Vagina (tissue), 2 donors: ENCODE measurements around the gene GPX4. TPM values are rescaled to one million over a fixed set of nuclear protein-coding genes. Genes with fewer than 3 reads are reported as not detected.
A peak's percentile ranks its signal among the peaks of the same experiment; 100 is the strongest.

Experiments used
- DNase-seq, 2 donors: peaks; one replicate each; pipeline ENCODE4 v3.0.0-alpha.2; 2017; ENCODE audit errors: extremely low spot score in 2 of 2
- H3K27ac ChIP-seq: fragments of 200-600 bp; sonication (generic); one replicate; pipeline ENCODE4 v1.5.1; 2019
- H3K27me3 ChIP-seq: fragments of 200-600 bp; sonication (generic); one replicate; pipeline ENCODE4 v1.5.1; 2019
- H3K36me3 ChIP-seq, 2 donors: fragments of 200-600 bp; sonication (generic); one replicate each; pipeline ENCODE4 v1.5.1; 2017 to 2019
- H3K4me1 ChIP-seq: fragments of 200-600 bp; sonication (generic); one replicate; pipeline ENCODE4 v1.5.1; 2019
- H3K4me3 ChIP-seq, 2 donors: fragments of 200-600 bp; sonication (generic); 1 replicate in 1 of 2; 2 replicates in 1 of 2; pipeline ENCODE4 v1.5.1; 2016 to 2019
- H3K9me3 ChIP-seq: fragments of 200-600 bp; sonication (generic); one replicate; pipeline ENCODE4 v1.5.1; 2019
- CTCF ChIP-seq, 3 experiments: fragments of 450-650 bp in 2 of 3; fragments of 200-600 bp in 1 of 3; sonication (generic) in 1 of 3; IDR thresholded peaks; one replicate each; pipeline ENCODE4 v1.5.1; 2017 to 2019; ENCODE audit warnings: antibody characterized with exemption in 3 of 3, mild to moderate bottlenecking in 2 of 3, moderate library complexity in 2 of 3
- POLR2A ChIP-seq, 2 donors: fragments of 450-650 bp; IDR thresholded peaks; one replicate each; pipeline ENCODE4 v1.6.1; 2017; ENCODE audit warnings: antibody characterized with exemption in 2 of 2, mild to moderate bottlenecking in 2 of 2, moderate library complexity in 2 of 2
- POLR2AphosphoS5 ChIP-seq, 2 donors: sonication (generic); formaldehyde crosslinking; IDR thresholded peaks; one replicate each; pipeline ENCODE4 v1.9.0; 2017; ENCODE audit warnings: antibody characterized with exemption in 2 of 2, mild to moderate bottlenecking in 2 of 2, low read depth in 1 of 2; ENCODE audit not compliant: insufficient read depth in 1 of 2
- intact Hi-C: fragments of 100-400 bp; cut with DNase I; formaldehyde crosslinking; loops from one replicate; pipeline ENCODE4 v1.15.1; 2023
- total RNA-seq: library from RNA; depleted of rRNA; stranded (reverse); fragments of >200 nt; gene quantifications from one replicate; pipeline ENCODE4 v1.2.3, GENCODE V29; 2016

GPX4 gene
- total RNA-seq, 1 donor from 2014 or later, result 524 TPM

DNA sequence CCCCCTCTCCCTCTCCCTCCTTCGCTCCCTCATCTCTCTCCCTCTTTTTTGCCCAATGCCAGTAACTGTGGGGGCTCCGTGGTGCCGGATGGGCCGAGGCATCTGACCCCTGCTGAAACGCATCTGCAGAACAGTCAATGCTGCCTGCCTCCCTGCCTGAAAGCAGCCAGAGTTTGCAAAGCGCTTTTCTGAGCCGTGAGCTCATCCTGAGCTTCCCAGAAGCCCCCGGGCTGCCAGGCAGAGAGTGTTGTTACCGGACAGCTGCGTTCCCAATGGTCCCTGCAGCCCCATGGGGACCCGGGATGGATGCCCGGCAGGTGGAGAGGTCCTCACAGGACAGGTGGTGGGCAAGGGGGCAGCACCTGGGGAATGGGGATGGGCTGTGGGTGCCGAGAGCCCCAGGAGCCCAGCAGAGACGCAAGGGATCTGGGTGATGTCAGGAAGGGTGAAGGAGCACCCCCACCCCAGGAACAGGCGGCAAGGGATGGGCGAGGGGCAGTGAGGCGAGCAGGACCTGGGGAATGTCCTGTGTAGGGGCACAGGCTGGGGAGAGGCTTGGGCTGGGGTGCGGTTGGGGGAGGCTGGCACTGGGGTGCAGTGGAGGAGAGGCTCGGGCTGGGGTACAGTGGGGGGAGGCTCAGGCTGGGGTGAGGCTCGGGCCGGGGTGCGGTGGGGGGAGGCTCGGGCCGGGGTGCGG, 33.0 kb downstream of the GPX4 start:
- no peak overlapping the region for H3K27ac ChIP-seq
- H3K4me3 ChIP-seq, result no peak overlapping the region
- DNase-seq, result no peak
- H3K4me1 ChIP-seq, result peaks cover 51% of the 10 kb centered on the region
- intact Hi-C loops, result no loop called here
- TF ChIP-seq POLR2AphosphoS5 (IDR thresholded peaks at IDR 0.05; ENCODE audit: insufficient read depth in 1 of 2, low read depth in 1 of 2) (no peak), CTCF (IDR thresholded peaks at IDR 0.05) (no peak), POLR2A (IDR thresholded peaks at IDR 0.05) (no peak)
- no peaks in the 10 kb centered on the region for H3K27me3 ChIP-seq
- H3K36me3 ChIP-seq, result no peaks in the 10 kb centered on the region
- H3K9me3 ChIP-seq, result no peaks in the 10 kb centered on the region

DNA sequence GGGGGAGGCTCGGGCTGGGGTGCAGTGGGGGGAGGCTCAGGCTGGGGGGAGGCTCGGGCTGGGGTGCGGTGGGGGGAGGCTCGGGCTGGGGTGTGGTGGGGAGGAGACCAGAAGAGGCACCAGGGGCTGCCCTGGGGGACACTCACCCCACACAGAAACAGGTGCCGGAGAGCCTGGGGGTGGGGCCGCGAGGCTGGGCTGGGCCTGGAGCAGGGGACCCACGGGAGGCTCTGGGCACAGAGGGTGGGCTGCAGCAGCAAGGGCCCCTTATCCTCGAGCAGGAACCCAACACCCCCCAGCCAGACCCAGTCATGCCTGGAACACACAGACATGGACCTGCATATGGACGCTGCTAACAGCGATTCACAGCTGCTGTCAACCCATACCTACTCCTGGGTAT, 34.3 kb downstream of the GPX4 start:
- H3K27ac ChIP-seq, result no peak overlapping the region
- no peaks in the 10 kb centered on the region for H3K27me3 ChIP-seq
- intact Hi-C loops, result no loop called here
- H3K9me3 ChIP-seq, result no peaks in the 10 kb centered on the region
- TF ChIP-seq CTCF (IDR thresholded peaks at IDR 0.05), result no peak
- H3K4me1 ChIP-seq, result peaks cover 38% of the 10 kb centered on the region
- DNase-seq, result no peak
- H3K4me3 ChIP-seq, result no peak overlapping the region
- peaks cover 0 to 4% of the 10 kb centered on the region in 2 donors for H3K36me3 ChIP-seq

GRCh38 chr19:1139126-1139525, 35.3 kb downstream of the GPX4 start:
- intact Hi-C loops, result no loop called here
- no peaks in the 10 kb centered on the region for H3K9me3 ChIP-seq
- DNase-seq, result no peak
- no peaks in the 10 kb centered on the region for H3K27me3 ChIP-seq
- peaks cover 28% of the 10 kb centered on the region for H3K4me1 ChIP-seq
- no peak overlapping the region for H3K27ac ChIP-seq
- H3K36me3 ChIP-seq, result peaks cover 0 to 14% of the 10 kb centered on the region in 2 donors
- TF ChIP-seq CTCF (IDR thresholded peaks at IDR 0.05), result no peak
- TF ChIP-seq POLR2A (IDR thresholded peaks at IDR 0.05), result no peak
- no peak for TF ChIP-seq POLR2AphosphoS5 (IDR thresholded peaks at IDR 0.05; ENCODE audit: insufficient read depth in 1 of 2, low read depth in 1 of 2)
- no peak overlapping the region for H3K4me3 ChIP-seq

DNA sequence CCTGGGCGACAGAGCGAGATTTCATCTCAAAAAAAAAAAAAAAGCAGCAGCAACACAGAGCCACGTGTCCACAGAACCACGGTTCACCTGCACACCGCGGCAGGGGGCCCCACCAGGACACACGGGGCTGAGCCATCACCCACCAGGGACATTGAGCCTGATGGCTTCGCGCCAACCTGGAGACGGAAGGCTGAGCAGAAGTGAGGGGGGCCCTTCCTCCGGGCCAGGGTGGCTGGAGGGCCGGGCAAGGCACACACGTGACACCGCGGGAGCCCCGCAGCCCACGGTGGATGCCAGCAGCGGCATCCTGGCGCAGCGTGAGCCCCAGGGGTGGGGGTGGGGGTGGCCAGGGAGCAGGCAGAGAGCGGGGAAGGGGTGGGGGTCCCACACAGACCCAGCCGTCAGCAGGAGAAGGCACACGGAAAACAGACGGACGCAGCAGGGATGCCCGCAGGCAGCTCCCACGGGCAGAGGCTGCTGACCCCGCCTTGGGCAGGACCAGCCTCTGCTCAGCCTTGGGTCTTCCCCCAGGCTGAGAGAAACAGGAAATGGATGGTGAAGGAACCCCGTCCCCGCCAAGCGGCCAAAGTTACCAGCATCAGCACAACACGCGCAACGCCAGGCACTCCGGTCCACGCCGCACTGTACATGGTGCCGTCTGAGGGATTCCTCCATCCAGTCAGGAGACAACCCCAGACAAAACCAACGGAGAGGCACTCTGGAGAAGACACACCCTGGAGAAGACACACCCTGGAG, 36.7 kb downstream of the GPX4 start:
- intact Hi-C loops, result no loop called here
- Histone ChIP-seq H3K27me3 (no peaks in the 10 kb centered on the region), H3K4me3 (no peak overlapping the region), H3K9me3 (no peaks in the 10 kb centered on the region), H3K27ac (no peak overlapping the region), H3K36me3 (peaks cover 0 to 16% of the 10 kb centered on the region in 2 donors), H3K4me1 (peaks cover 15% of the 10 kb centered on the region)
- no peak for DNase-seq
- TF ChIP-seq POLR2AphosphoS5 (IDR thresholded peaks at IDR 0.05; ENCODE audit: insufficient read depth in 1 of 2, low read depth in 1 of 2), result no peak
- TF ChIP-seq CTCF (IDR thresholded peaks at IDR 0.05), result no peak
- no peak for TF ChIP-seq POLR2A (IDR thresholded peaks at IDR 0.05)

GRCh38 chr19:1141944-1142343, 38.1 kb downstream of the GPX4 start:
- no peaks in the 10 kb centered on the region for H3K9me3 ChIP-seq
- TF ChIP-seq POLR2AphosphoS5 (IDR thresholded peaks at IDR 0.05; ENCODE audit: insufficient read depth in 1 of 2, low read depth in 1 of 2) (no peak), POLR2A (IDR thresholded peaks at IDR 0.05) (no peak), CTCF (IDR thresholded peaks at IDR 0.05) (no peak)
- DNase-seq, result peak in 1 of 2 donors; percentile 98
- peaks cover under 1% of the 10 kb centered on the region for H3K4me1 ChIP-seq
- H3K4me3 ChIP-seq, result no peak overlapping the region
- intact Hi-C loops, result no loop called here
- no peak overlapping the region for H3K27ac ChIP-seq
- peaks cover 0 to 16% of the 10 kb centered on the region in 2 donors for H3K36me3 ChIP-seq
- H3K27me3 ChIP-seq, result no peaks in the 10 kb centered on the region
